Nasal cavity respiratory epithelium epithelial cell of viscerocranial mucosa (primary cell): ENCODE measurements around the gene TMEM190. TPM values are rescaled to one million over a fixed set of nuclear protein-coding genes. Genes with fewer than 3 reads are reported as not detected.

Source experiments
- total RNA-seq: library from RNA; depleted of rRNA; stranded (reverse); fragments of >200 nt; gene quantifications from 2 replicates; pipeline ENCODE4 v1.2.3, GENCODE V29; 2014

Gene TMEM190
- not detected in 2 replicates for total RNA-seq

GRCh38 chr19:55376241-55376933, at the start of gene TMEM190:
TSS of gene TMEM190 (plus strand) at chr19:55376826. CDS start at chr19:55376854, 28 bp downstream.

GRCh38 chr19:55339105-55339888, 37.3 kb upstream of the TMEM190 start, which contains the start of gene KMT5C:
TSS of gene KMT5C (plus strand) at chr19:55339876. CDS start at chr19:55341937, 2,061 bp downstream.

GRCh38 chr19:55354698-55355212, 21.9 kb upstream of the TMEM190 start, which contains the start of gene COX6B2:
TSS of gene COX6B2 (minus strand) at chr19:55354719. CDS start at chr19:55354521, 198 bp downstream.

GRCh38 chr19:55362990-55363716, 13.5 kb upstream of the TMEM190 start, which contains the start of gene GARIN5B:
TSS of gene GARIN5B (minus strand) at chr19:55363260. CDS start at chr19:55363066, 194 bp downstream.

GRCh38 chr19:55370305-55370988, 6.2 kb upstream of the TMEM190 start, which contains the start of gene IL11:
TSS of gene IL11 (minus strand) at chr19:55370463. CDS start at chr19:55370310, 153 bp downstream.

GRCh38 chr19:55384131-55384919, 7.7 kb downstream of the TMEM190 start, which contains the start of gene TMEM238:
TSS of gene TMEM238 (minus strand) at chr19:55384292. CDS start at chr19:55384259, 33 bp downstream.

GRCh38 chr19:55385724-55386492, 9.3 kb downstream of the TMEM190 start, which contains the start of gene RPL28:
TSS of gene RPL28 (plus strand) at chr19:55385932. CDS start at chr19:55386358, 426 bp downstream.

GRCh38 chr19:55407550-55407799, 30.8 kb downstream of the TMEM190 start, which contains the start of gene UBE2S:
TSS of gene UBE2S (minus strand) at chr19:55407788. CDS start at chr19:55407589, 199 bp downstream.

Other genes with a start within 250 kb of the TMEM190 start
- 23.2 and 27.6 TPM in 2 replicates for gene TNNT1, start 227.6 kb upstream of the TMEM190 start, total RNA-seq
- 0.21 and 0.34 TPM in 2 replicates for gene TNNI3, start 219.1 kb upstream of the TMEM190 start, total RNA-seq
- 0.34 and 0.43 TPM in 2 replicates for gene DNAAF3, start 210.2 kb upstream of the TMEM190 start, total RNA-seq
- not detected in 2 replicates for gene SYT5, start 196.5 kb upstream of the TMEM190 start, total RNA-seq
- 0.68 and 1.00 TPM in 2 replicates for gene PTPRH, start 167.3 kb upstream of the TMEM190 start, total RNA-seq
- gene TMEM86B, start 148.1 kb upstream of the TMEM190 start, total RNA-seq = 0.68 and 2.0 TPM in 2 replicates
- gene PPP6R1, start 117.8 kb upstream of the TMEM190 start, total RNA-seq = 24.9 and 64.2 TPM in 2 replicates
- 32.8 and 33.6 TPM in 2 replicates for gene HSPBP1, start 96.7 kb upstream of the TMEM190 start, total RNA-seq
- 0.34 and 0.43 TPM in 2 replicates for gene BRSK1, start 92.8 kb upstream of the TMEM190 start, total RNA-seq
- gene TMEM150B, start 51.5 kb upstream of the TMEM190 start, total RNA-seq = not detected in 2 replicates
- gene KMT5C, start 37.0 kb upstream of the TMEM190 start, total RNA-seq = 6.1 and 6.2 TPM in 2 replicates
- 0.34 and 0.43 TPM in 2 replicates for gene COX6B2, start 22.1 kb upstream of the TMEM190 start, total RNA-seq
- gene GARIN5B, start 13.6 kb upstream of the TMEM190 start, total RNA-seq = not detected in 2 replicates
- 0.34 and 1.6 TPM in 2 replicates for gene IL11, start 6.4 kb upstream of the TMEM190 start, total RNA-seq
- 2.3 and 4.4 TPM in 2 replicates for gene TMEM238, start 7.5 kb downstream of the TMEM190 start, total RNA-seq
- 216 and 276 TPM in 2 replicates for gene RPL28, start 9.1 kb downstream of the TMEM190 start, total RNA-seq
- gene UBE2S, start 31.0 kb downstream of the TMEM190 start, total RNA-seq = 26.8 and 37.9 TPM in 2 replicates
- not detected in 2 replicates for gene SHISA7, start 66.5 kb downstream of the TMEM190 start, total RNA-seq
- gene ISOC2, start 84.8 kb downstream of the TMEM190 start, total RNA-seq = 34.8 and 39.6 TPM in 2 replicates
- gene C19orf85, start 87.9 kb downstream of the TMEM190 start, total RNA-seq = not detected in 2 replicates
- 1.4 and 4.4 TPM in 2 replicates for gene ZNF628, start 99.8 kb downstream of the TMEM190 start, total RNA-seq
- gene NAT14, start 108.4 kb downstream of the TMEM190 start, total RNA-seq = 2.1 and 2.7 TPM in 2 replicates
- gene SSC5D, start 111.6 kb downstream of the TMEM190 start, total RNA-seq = 0.36 TPM in 1 of 2 replicates, not detected in the other
- not detected in 2 replicates for gene SBK2, start 160.3 kb downstream of the TMEM190 start, total RNA-seq
- gene SBK3, start 168.7 kb downstream of the TMEM190 start, total RNA-seq = not detected in 2 replicates
- gene ZNF579, start 204.0 kb downstream of the TMEM190 start, total RNA-seq = 2.4 and 6.7 TPM in 2 replicates
- gene FIZ1, start 222.7 kb downstream of the TMEM190 start, total RNA-seq = 4.8 and 5.4 TPM in 2 replicates
- gene ZNF524, start 223.5 kb downstream of the TMEM190 start, total RNA-seq = 14.8 and 16.1 TPM in 2 replicates
- 0.68 and 4.1 TPM in 2 replicates for gene ZNF865, start 228.8 kb downstream of the TMEM190 start, total RNA-seq
- gene ZNF784, start 247.7 kb downstream of the TMEM190 start, total RNA-seq = 4.1 and 5.1 TPM in 2 replicates